HUES48 (cell line): ENCODE data around the gene PEX10.

Experiments used
- H3K27ac ChIP-seq: one replicate; pipeline ENCODE4 v1.7.0; 2013; ENCODE audit warnings: low read depth, low read length, inconsistent platforms
- H3K27me3 ChIP-seq: 2 replicates; pipeline ENCODE4 v1.6.1; 2013; ENCODE audit warnings: mild to moderate bottlenecking, low read length; ENCODE audit not compliant: control insufficient read depth, insufficient read depth
- H3K36me3 ChIP-seq: 2 replicates; pipeline ENCODE4 v1.6.1; 2013; ENCODE audit warnings: low read length; ENCODE audit not compliant: control insufficient read depth, insufficient read depth
- H3K4me1 ChIP-seq: 2 replicates; pipeline ENCODE4 v1.6.1; 2013; ENCODE audit warnings: mild to moderate bottlenecking, low read length; ENCODE audit not compliant: control insufficient read depth, insufficient read depth
- H3K4me3 ChIP-seq: 2 replicates; pipeline ENCODE4 v1.5.1; 2013; ENCODE audit warnings: mild to moderate bottlenecking, low read depth, low read length
- H3K9ac ChIP-seq: 2 replicates; pipeline ENCODE4 v1.6.1; 2013; ENCODE audit warnings: mild to moderate bottlenecking, low read depth, low read length, moderate library complexity
- H3K9me3 ChIP-seq: 2 replicates; pipeline ENCODE4 v1.6.1; 2013; ENCODE audit warnings: low read length; ENCODE audit not compliant: control insufficient read depth, insufficient read depth

The PEX10 gene

DNA sequence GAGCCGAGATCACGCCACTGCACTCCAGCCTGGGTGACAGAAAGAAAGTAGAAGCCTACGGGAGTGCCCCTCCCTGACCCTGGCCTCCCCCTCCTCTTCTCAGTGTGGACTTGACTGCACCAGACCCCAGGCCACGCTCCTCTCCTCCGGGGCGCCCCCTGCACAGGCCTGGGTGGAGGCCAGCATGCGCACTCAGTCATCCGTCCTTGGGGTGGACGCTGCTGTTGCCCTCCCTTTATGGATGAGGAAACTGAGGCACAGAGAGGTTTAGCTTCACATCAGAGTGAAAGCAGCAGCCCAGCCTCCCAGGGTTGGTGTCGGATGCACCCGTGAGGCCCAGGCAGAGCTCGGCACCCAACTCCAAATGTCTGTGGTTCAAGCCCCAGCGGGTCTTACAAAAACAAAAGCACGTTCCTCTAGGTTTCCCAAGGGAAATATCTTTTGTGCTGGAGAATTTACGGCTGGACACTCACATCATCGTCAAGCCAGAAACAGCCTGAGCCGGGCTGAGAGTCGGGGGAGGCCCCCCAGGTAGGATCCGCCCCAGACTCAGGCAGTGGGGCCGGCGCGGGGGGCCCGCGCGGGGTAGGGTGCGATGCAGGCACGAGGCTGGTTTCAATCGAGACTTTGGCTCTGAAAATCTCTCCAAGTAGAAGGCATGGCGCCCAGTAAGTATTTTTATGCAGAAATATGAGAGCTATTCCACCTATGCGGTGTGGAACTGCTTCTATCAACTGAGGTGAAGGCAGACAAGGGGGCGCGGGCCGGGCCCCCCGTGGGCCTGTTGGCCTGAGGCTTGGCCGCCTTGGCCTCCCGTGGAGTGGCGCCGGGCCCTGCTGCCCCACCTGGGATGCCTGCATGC lies 57.6 kb downstream of the PEX10 start:
- Histone ChIP-seq H3K27me3 (no peaks in the 10 kb centered on the region), H3K9me3 (no peaks in the 10 kb centered on the region), H3K4me3 (no peak overlapping the region), H3K9ac (no peak overlapping the region), H3K36me3 (no peaks in the 10 kb centered on the region), H3K27ac (no peak overlapping the region), H3K4me1 (no peaks in the 10 kb centered on the region)
